ENCODE measurements around the gene CCDC141. TPM values are rescaled to one million over a fixed set of nuclear protein-coding genes. Genes with fewer than 3 reads are reported as not detected.

Gene CCDC141
- total and polyA plus RNA-seq, 2 donors (not counting 3 experiments of a cell fraction or from before 2014, with no cell fraction given) = not detected

DNA sequence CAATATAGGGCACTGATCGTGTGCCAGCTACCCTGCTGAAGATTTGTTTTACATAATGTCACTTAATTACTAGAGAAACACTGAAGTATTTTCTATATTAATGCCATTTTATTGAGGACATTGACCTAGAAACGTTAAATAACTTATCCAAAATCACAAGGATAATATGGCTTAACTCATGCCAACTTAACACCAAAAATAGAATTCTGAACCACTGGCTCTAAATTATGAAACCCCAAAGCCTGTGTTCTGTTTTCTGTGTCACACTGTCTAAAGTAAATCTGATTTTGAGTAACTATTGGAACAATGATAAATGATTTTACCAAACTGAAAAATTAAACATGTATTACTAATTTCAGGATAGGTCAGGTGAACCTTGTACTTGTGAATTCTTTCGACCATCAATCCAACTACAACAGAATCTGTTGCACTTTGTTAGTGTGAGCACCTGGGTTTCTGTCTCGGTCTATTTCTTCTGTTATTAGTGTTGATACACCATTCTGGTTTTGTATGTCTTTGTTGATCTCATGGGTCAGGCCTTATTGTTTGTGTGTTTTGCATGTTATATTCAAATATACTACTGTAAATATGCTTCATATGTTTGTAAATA, 48.2 kb upstream of the CCDC141 start:
- H3K4me1 ChIP-seq (ENCODE audit: control insufficient read depth, extremely low read depth, insufficient read depth, low read length) = no peaks in the 10 kb centered on the region
- H3K4me3 ChIP-seq (replicated peaks in 1 of 3; ENCODE audit: insufficient read depth in 1 of 3, low read depth in 1 of 3, low read length in 3 of 3) = no peak overlapping the region
- H3K36me3 ChIP-seq (ENCODE audit: control insufficient read depth in 2 of 2, extremely low read depth in 1 of 2, insufficient read depth in 2 of 2, low read length in 2 of 2) = no peaks in the 10 kb centered on the region
- FAIRE-seq (no peak), DNase-seq (ENCODE audit: low read depth, low spot score) (no peak)
- no peak for TF ChIP-seq GATA2 (IDR thresholded peaks at IDR 0.05; ENCODE audit: insufficient read depth, insufficient read length, low read depth, low read length)
- no peak for TF ChIP-seq POLR2A (IDR thresholded peaks at IDR 0.05; ENCODE audit: low read depth, low read length)
- TF ChIP-seq POLR2AphosphoS5 (IDR thresholded peaks at IDR 0.05; ENCODE audit: insufficient read depth, low read depth, low read length) = no peak
- no peak for TF ChIP-seq FOS (IDR thresholded peaks at IDR 0.05; ENCODE audit: borderline replicate concordance, insufficient read depth, low read length)
- TF ChIP-seq MYC (IDR thresholded peaks at IDR 0.05; ENCODE audit: low read depth, low read length) = no peak
- TF ChIP-seq, protein P1, sequence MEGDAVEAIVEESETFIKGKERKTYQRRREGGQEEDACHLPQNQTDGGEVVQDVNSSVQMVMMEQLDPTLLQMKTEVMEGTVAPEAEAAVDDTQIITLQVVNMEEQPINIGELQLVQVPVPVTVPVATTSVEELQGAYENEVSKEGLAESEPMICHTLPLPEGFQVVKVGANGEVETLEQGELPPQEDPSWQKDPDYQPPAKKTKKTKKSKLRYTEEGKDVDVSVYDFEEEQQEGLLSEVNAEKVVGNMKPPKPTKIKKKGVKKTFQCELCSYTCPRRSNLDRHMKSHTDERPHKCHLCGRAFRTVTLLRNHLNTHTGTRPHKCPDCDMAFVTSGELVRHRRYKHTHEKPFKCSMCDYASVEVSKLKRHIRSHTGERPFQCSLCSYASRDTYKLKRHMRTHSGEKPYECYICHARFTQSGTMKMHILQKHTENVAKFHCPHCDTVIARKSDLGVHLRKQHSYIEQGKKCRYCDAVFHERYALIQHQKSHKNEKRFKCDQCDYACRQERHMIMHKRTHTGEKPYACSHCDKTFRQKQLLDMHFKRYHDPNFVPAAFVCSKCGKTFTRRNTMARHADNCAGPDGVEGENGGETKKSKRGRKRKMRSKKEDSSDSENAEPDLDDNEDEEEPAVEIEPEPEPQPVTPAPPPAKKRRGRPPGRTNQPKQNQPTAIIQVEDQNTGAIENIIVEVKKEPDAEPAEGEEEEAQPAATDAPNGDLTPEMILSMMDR (IDR thresholded peaks at IDR 0.05; ENCODE audit: extremely low read depth in 1 of 2, insufficient read depth in 1 of 2, low read depth in 1 of 2, low read length in 2 of 2) = no peak
- TF ChIP-seq, protein P2, sequence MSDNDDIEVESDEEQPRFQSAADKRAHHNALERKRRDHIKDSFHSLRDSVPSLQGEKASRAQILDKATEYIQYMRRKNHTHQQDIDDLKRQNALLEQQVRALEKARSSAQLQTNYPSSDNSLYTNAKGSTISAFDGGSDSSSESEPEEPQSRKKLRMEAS (IDR thresholded peaks at IDR 0.05; ENCODE audit: insufficient read depth, insufficient read length) = no peak
- no peak for TF ChIP-seq JUN (IDR thresholded peaks at IDR 0.05; ENCODE audit: borderline replicate concordance, insufficient read depth, insufficient read length, low read depth)
- no peak for TF ChIP-seq EZH2 (IDR thresholded peaks at IDR 0.05; ENCODE audit: borderline replicate concordance, low read depth, low read length, severe bottlenecking)
- H3K27ac ChIP-seq (ENCODE audit: insufficient read depth, low read depth, low read length) = no peak overlapping the region
- no peaks in the 10 kb centered on the region for H4K20me1 ChIP-seq (replicated peaks; ENCODE audit: control insufficient read depth, extremely low read depth, insufficient read depth, low read length)
- no TSS peak for BruUV-seq (replicated peaks)
- no peaks in the 10 kb centered on the region for H3K9me3 ChIP-seq (replicated peaks; ENCODE audit: control insufficient read depth, insufficient read depth, low read length)
- CTCF ChIA-PET = no interaction called here
- H2AFZ ChIP-seq (ENCODE audit: low read depth, low read length) = no peak overlapping the region
- intact Hi-C loops (cut with micrococcal nuclease) (no loop called here), dilution Hi-C loops (cut with MboI; ENCODE audit: extremely low pct_ligation_motif_present, low sequenced_read_pairs) (no loop called here)
- POLR2A ChIA-PET = no interaction called here
- no peak overlapping the region for H3K4me2 ChIP-seq (ENCODE audit: insufficient read depth, low read length)
- peaks cover 0 to 2% of the 10 kb centered on the region in 2 experiments for H3K27me3 ChIP-seq (ENCODE audit: control insufficient read depth in 2 of 2, insufficient read depth in 2 of 2, low read length in 2 of 2)
- no peak overlapping the region for H3K9ac ChIP-seq (replicated peaks; ENCODE audit: extremely low read depth, insufficient read depth, low read length)
- no peaks in the 10 kb centered on the region for H3K79me2 ChIP-seq (ENCODE audit: control insufficient read depth, insufficient read depth, low read length)
- H3K9me1 ChIP-seq (replicated peaks; ENCODE audit: control insufficient read depth, extremely low read depth, insufficient read depth, low read length) = no peaks in the 10 kb centered on the region

All from endothelial cell of umbilical vein (primary cell).